ENCODE measurements around the gene MLN.

Gene MLN

GRCh38 chr6:33818293-33818692 lies 14.5 kb upstream of the MLN start:
- TF ChIP-seq, protein P1, sequence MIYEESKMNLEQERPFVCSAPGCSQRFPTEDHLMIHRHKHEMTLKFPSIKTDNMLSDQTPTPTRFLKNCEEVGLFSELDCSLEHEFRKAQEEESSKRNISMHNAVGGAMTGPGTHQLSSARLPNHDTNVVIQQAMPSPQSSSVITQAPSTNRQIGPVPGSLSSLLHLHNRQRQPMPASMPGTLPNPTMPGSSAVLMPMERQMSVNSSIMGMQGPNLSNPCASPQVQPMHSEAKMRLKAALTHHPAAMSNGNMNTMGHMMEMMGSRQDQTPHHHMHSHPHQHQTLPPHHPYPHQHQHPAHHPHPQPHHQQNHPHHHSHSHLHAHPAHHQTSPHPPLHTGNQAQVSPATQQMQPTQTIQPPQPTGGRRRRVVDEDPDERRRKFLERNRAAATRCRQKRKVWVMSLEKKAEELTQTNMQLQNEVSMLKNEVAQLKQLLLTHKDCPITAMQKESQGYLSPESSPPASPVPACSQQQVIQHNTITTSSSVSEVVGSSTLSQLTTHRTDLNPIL (CRISPR knock-in tag; IDR thresholded peaks at IDR 0.05; ENCODE audit: low read depth) = no peak
- no peak for TF ChIP-seq PATZ1 (CRISPR knock-in tag; IDR thresholded peaks at IDR 0.05; ENCODE audit: borderline replicate concordance)
- no peak for TF ChIP-seq GLIS3 (CRISPR knock-in tag; IDR thresholded peaks at IDR 0.05)
- TF ChIP-seq ESRRG (CRISPR knock-in tag; IDR thresholded peaks at IDR 0.05) = no peak
- TF ChIP-seq CSDC2 (CRISPR knock-in tag; IDR thresholded peaks at IDR 0.05) = no peak
- no peak for TF ChIP-seq RARB (CRISPR knock-in tag; IDR thresholded peaks at IDR 0.05)
- no peak for TF ChIP-seq ZC3H10 (CRISPR knock-in tag; IDR thresholded peaks at IDR 0.05)
- TF ChIP-seq TSHZ2 (CRISPR knock-in tag; IDR thresholded peaks at IDR 0.05) = no peak
- TF ChIP-seq TOX (CRISPR knock-in tag; IDR thresholded peaks at IDR 0.05; ENCODE audit: borderline replicate concordance) = no peak
- no peak for TF ChIP-seq ZNF8 (CRISPR knock-in tag; IDR thresholded peaks at IDR 0.05)
- no peak for ATAC-seq

DNA sequence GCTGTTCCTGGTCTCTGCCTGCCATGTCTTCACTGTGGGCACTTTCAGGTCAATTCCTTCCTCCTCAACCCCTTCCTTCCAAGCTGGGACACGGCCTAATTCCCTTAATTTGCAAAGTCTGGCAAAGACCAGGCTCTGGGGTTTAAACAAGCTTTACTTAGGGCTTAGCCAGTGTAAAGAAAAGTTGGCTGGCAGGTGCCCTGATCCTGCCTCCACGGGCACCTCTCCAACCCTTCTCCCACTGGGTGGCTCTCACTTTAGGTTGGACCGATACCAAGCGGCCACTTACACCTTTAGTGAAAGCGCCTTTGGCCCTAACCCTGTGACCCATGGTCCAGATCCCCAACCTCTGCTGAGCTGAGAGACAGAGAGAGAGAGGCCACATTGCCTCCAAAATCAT lies 13.7 kb upstream of the MLN start:
- TF ChIP-seq GLIS3 (CRISPR knock-in tag; IDR thresholded peaks at IDR 0.05) (no peak), ZNF565 (CRISPR knock-in tag; conservative IDR thresholded peaks at IDR 0.05; ENCODE audit: low read depth) (no peak), ZFP3 (CRISPR knock-in tag; IDR thresholded peaks at IDR 0.05) (no peak), ZNF70 (CRISPR knock-in tag; IDR thresholded peaks at IDR 0.05) (no peak)
- no peak for ATAC-seq

- TF ChIP-seq ISL1 (CRISPR knock-in tag; IDR thresholded peaks at IDR 0.05) (no peak), ZNF565 (CRISPR knock-in tag; conservative IDR thresholded peaks at IDR 0.05; ENCODE audit: low read depth) (no peak)
- TF ChIP-seq, protein P2, sequence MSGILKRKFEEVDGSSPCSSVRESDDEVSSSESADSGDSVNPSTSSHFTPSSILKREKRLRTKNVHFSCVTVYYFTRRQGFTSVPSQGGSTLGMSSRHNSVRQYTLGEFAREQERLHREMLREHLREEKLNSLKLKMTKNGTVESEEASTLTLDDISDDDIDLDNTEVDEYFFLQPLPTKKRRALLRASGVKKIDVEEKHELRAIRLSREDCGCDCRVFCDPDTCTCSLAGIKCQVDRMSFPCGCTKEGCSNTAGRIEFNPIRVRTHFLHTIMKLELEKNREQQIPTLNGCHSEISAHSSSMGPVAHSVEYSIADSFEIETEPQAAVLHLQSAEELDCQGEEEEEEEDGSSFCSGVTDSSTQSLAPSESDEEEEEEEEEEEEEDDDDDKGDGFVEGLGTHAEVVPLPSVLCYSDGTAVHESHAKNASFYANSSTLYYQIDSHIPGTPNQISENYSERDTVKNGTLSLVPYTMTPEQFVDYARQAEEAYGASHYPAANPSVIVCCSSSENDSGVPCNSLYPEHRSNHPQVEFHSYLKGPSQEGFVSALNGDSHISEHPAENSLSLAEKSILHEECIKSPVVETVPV (CRISPR knock-in tag; IDR thresholded peaks at IDR 0.05) = no peak
- no peak for ATAC-seq
These were observed 13.1 kb upstream of the MLN start for GRCh38 chr6:33816911-33817310.

- peak; percentile 96 for ATAC-seq
- TF ChIP-seq, protein P1 (CRISPR knock-in tag; IDR thresholded peaks at IDR 0.05; ENCODE audit: low read depth) = no peak
- TF ChIP-seq BACH2 (CRISPR knock-in tag; IDR thresholded peaks at IDR 0.05; ENCODE audit: borderline replicate concordance) (no peak), ZNF70 (CRISPR knock-in tag; IDR thresholded peaks at IDR 0.05) (no peak), SNAI2 (CRISPR knock-in tag; IDR thresholded peaks at IDR 0.05) (no peak)
These were observed 12.1 kb upstream of the MLN start for GRCh38 chr6:33815854-33816253.
